HEK293T (cell line): ENCODE data around the gene IFNA14.

ENCODE experiments used
- ELF4 ChIP-seq: fragments of 450-650 bp; IDR thresholded peaks from 2 replicates; pipeline ENCODE4 v1.6.1; 2017; ENCODE audit warnings: antibody characterized with exemption
- FOXA1 ChIP-seq: fragments of 450-650 bp; IDR thresholded peaks from 2 replicates; pipeline ENCODE4 v1.6.1; 2016; ENCODE audit warnings: mild to moderate bottlenecking
- NFRKB ChIP-seq: fragments of 450-650 bp; IDR thresholded peaks from 2 replicates; pipeline ENCODE4 v1.6.1; 2016; ENCODE audit warnings: mild to moderate bottlenecking, moderate library complexity
- SP1 ChIP-seq: fragments of 450-650 bp; IDR thresholded peaks from 2 replicates; pipeline ENCODE4 v1.6.1; 2017
- TARDBP ChIP-seq: fragments of 450-650 bp; IDR thresholded peaks from 2 replicates; pipeline ENCODE4 v1.6.1; 2016
- ZNF384 ChIP-seq: fragments of 450-650 bp; IDR thresholded peaks from 2 replicates; pipeline ENCODE4 v1.6.1; 2016

DNA sequence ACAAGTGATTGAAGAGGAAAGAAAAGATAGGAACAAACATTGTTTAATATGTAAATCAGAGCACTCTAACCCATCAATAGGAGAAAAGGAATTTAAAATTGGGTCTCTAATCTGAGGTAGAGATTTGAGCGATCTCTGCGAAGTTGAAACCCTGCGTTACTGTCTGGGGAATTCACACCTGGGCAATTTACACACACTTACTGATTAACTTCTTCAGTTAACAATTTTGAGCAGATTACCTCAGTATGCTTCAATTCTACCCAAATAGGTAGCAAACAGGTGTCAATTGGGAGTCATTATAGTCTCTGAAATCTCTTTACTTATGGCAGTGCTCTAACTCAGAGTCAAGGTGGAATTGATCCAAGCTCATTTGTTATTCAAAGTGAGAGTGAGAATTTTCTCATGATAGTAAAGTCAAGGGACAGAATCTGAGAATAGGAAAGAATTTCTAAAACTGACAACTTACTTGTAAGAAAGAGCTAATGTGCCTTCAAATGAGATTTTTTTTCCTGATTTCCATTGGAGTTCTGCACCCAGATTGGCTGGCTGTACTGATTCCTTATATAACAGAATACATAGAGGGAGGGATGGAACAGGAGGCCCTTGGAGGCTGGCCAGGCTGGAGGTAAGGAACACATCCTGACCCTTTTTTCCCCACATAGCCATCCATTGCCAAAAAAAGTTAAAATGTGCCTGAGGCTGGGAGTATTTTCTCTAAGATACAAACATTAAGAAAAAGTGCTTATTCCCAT lies 27.1 kb upstream of the IFNA14 start:
- TF ChIP-seq ELF4: no peak
- no peak for TF ChIP-seq TARDBP
- no peak for TF ChIP-seq NFRKB
- TF ChIP-seq SP1: no peak
- no peak for TF ChIP-seq ZNF384
- TF ChIP-seq FOXA1: no peak
